ENCODE measurements around the gene TNS1. TPM values are rescaled to one million over a fixed set of nuclear protein-coding genes. Genes with fewer than 3 reads are reported as not detected.

TNS1 gene
- total and polyA plus RNA-seq, 2 donors from 2014 or later = 44.8 to 471 TPM

DNA sequence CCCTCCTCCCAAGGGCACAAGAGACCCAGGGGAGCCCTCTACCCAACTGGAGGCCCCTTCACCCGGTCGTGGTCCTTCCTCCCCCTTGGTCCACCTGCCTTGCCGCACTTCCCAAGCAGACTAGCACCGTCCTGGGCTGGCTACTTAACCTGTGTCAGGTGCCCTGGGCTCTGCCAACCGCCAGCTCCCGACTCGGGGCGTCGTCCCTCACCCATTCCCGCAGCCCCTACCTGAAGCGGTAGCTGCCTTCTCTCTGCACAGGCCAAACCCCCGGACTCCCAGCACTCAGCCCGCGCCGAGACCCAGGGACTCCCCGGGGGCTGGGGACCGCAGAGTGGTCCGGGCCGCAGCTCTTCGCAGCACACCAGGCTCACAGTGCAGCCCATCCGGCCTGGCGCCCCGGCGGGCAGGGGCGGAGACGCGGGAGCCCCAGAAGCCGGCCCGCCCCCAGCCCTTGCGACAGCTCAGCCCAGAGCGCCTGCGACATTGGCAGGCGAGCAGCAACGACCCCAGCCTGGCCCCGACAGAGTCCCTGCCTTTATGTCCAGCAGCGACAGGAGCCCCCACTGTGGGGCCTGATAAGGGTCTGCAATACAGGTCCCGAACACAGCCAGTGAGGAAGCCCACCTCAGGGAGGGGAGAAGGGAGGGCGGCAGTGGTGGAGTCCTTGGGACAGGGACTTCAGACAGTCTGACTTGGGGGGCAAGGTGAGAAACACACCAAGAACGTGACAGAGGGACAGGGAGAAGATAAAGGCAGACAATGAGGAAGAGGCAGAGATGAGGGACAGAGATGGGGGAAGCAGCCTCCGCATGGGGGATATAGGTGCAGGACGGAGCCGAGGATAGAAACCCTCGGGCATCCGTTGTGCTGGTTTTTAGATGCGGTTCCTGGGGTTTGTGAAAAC lies 31.0 kb upstream of the TNS1 start:
- Histone ChIP-seq H3K36me3 (ENCODE audit: control insufficient read depth in 2 of 3, insufficient read depth in 3 of 3, low read length in 3 of 3) (no peaks in the 10 kb centered on the region), H3K27ac (ENCODE audit: low read depth in 2 of 2, low read length in 2 of 2) (no peak overlapping the region), H3K27me3 (ENCODE audit: control insufficient read depth, insufficient read depth, low read length) (peaks cover 3% of the 10 kb centered on the region), H3K9ac (ENCODE audit: low read length in 3 of 3) (no peak overlapping the region), H3K4me3 (ENCODE audit: low read length in 3 of 3) (no peak overlapping the region), H3K4me1 (ENCODE audit: control insufficient read depth in 2 of 3, insufficient read depth in 2 of 3, low read depth in 1 of 3, low read length in 3 of 3) (peaks cover 0 to 5% (median 2%) of the 10 kb centered on the region in 3 donors), H3K9me3 (ENCODE audit: control insufficient read depth in 2 of 3, insufficient read depth in 1 of 3, low read length in 3 of 3) (peaks cover 0 to 4% (median 0%) of the 10 kb centered on the region in 3 donors)
- intact Hi-C loops (cut with DNase I) = no loop called here
- TF ChIP-seq, protein P1, sequence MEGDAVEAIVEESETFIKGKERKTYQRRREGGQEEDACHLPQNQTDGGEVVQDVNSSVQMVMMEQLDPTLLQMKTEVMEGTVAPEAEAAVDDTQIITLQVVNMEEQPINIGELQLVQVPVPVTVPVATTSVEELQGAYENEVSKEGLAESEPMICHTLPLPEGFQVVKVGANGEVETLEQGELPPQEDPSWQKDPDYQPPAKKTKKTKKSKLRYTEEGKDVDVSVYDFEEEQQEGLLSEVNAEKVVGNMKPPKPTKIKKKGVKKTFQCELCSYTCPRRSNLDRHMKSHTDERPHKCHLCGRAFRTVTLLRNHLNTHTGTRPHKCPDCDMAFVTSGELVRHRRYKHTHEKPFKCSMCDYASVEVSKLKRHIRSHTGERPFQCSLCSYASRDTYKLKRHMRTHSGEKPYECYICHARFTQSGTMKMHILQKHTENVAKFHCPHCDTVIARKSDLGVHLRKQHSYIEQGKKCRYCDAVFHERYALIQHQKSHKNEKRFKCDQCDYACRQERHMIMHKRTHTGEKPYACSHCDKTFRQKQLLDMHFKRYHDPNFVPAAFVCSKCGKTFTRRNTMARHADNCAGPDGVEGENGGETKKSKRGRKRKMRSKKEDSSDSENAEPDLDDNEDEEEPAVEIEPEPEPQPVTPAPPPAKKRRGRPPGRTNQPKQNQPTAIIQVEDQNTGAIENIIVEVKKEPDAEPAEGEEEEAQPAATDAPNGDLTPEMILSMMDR (IDR thresholded peaks at IDR 0.05; ENCODE audit: borderline replicate concordance, extremely low read depth, insufficient read depth) = no peak
- peak in 3 of 5 donors; percentile 40 to 76 (median 56) for DNase-seq
- FAIRE-seq = no peak

DNA sequence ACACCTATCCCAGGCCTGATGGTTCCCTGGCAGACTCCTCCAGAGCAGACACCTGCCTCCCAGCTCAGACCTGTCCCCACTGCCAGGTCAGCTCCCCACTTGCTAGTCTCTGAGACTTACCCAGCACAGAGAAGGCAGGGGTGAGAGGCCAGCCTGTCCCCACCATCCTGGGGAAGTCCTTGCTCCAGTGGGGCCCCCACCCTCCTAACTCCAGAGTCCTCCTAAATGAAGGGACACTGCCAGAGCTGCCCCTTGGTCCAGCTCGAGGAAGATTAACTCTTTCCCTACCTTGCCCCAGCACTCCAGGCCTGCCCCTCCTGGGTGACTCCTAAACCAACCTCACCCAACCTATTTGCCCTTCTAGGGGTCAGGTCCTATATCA lies 30.4 kb upstream of the TNS1 start:
- no peak overlapping the region for H3K4me3 ChIP-seq (ENCODE audit: low read length in 3 of 3)
- no peak overlapping the region for H3K27ac ChIP-seq (ENCODE audit: low read depth in 2 of 2, low read length in 2 of 2)
- FAIRE-seq = no peak
- peaks cover 3% of the 10 kb centered on the region for H3K27me3 ChIP-seq (ENCODE audit: control insufficient read depth, insufficient read depth, low read length)
- no peak overlapping the region for H3K9ac ChIP-seq (ENCODE audit: low read length in 3 of 3)
- peak in 1 of 5 donors; percentile 37 for DNase-seq
- TF ChIP-seq, protein P1 (IDR thresholded peaks at IDR 0.05; ENCODE audit: borderline replicate concordance, extremely low read depth, insufficient read depth) = no peak
- no peaks in the 10 kb centered on the region for H3K36me3 ChIP-seq (ENCODE audit: control insufficient read depth in 2 of 3, insufficient read depth in 3 of 3, low read length in 3 of 3)
- H3K4me1 ChIP-seq (ENCODE audit: control insufficient read depth in 2 of 3, insufficient read depth in 2 of 3, low read depth in 1 of 3, low read length in 3 of 3) = peaks cover 0 to 5% (median 2%) of the 10 kb centered on the region in 3 donors
- intact Hi-C loops (cut with DNase I) = no loop called here
- H3K9me3 ChIP-seq (ENCODE audit: control insufficient read depth in 2 of 3, insufficient read depth in 1 of 3, low read length in 3 of 3) = peaks cover 0 to 4% (median 0%) of the 10 kb centered on the region in 3 donors

- intact Hi-C loops (cut with DNase I) = no loop called here
- DNase-seq (peak in 3 of 5 donors; percentile 38 to 60 (median 39)), FAIRE-seq (no peak)
- Histone ChIP-seq H3K9me3 (ENCODE audit: control insufficient read depth in 2 of 3, insufficient read depth in 1 of 3, low read length in 3 of 3) (peaks cover 0 to 4% (median 0%) of the 10 kb centered on the region in 3 donors), H3K9ac (ENCODE audit: low read length in 3 of 3) (no peak overlapping the region), H3K4me1 (ENCODE audit: control insufficient read depth in 2 of 3, insufficient read depth in 2 of 3, low read depth in 1 of 3, low read length in 3 of 3) (peaks cover 0 to 5% (median 2%) of the 10 kb centered on the region in 3 donors), H3K27ac (ENCODE audit: low read depth in 2 of 2, low read length in 2 of 2) (no peak overlapping the region), H3K4me3 (ENCODE audit: low read length in 3 of 3) (no peak overlapping the region), H3K27me3 (ENCODE audit: control insufficient read depth, insufficient read depth, low read length) (peaks cover 3% of the 10 kb centered on the region), H3K36me3 (ENCODE audit: control insufficient read depth in 2 of 3, insufficient read depth in 3 of 3, low read length in 3 of 3) (no peaks in the 10 kb centered on the region)
- TF ChIP-seq, protein P1 (IDR thresholded peaks at IDR 0.05; ENCODE audit: borderline replicate concordance, extremely low read depth, insufficient read depth) = no peak
These were observed 29.8 kb upstream of the TNS1 start for GRCh38 chr2:218032336-218033171.
